ENCODE data around the gene ACTL8.

The ACTL8 gene

DNA sequence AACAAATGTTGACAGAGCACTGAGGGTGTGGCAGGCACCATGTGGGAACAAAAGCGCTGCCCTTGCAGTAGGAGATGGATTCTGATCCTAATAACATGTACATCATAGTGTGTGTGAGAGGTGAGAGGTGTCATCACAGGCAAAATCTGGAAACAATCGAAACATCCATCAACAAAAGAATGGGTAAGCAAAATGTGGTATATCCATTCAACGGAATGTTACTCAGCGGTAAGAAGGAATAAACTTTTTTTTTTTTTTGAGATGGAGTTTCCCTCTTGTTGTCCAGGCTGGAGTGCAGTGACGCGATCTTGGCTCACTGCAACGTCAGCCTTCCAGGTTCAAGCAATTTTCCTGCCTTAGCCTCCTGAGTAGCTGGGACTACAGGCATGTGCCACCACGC, 112.3 kb downstream of the ACTL8 start:
- H3K27ac Mint-ChIP-seq: no peak overlapping the region
- no peaks in the 10 kb centered on the region for H3K4me1 Mint-ChIP-seq
- no peaks in the 10 kb centered on the region for H3K36me3 Mint-ChIP-seq
- CTCF ChIA-PET: no interaction called here
- no peaks in the 10 kb centered on the region for H3K27me3 Mint-ChIP-seq
- no peak for DNase-seq
- H3K9me3 Mint-ChIP-seq: peaks cover 2% of the 10 kb centered on the region
- H3K4me3 Mint-ChIP-seq: no peak overlapping the region

DNA sequence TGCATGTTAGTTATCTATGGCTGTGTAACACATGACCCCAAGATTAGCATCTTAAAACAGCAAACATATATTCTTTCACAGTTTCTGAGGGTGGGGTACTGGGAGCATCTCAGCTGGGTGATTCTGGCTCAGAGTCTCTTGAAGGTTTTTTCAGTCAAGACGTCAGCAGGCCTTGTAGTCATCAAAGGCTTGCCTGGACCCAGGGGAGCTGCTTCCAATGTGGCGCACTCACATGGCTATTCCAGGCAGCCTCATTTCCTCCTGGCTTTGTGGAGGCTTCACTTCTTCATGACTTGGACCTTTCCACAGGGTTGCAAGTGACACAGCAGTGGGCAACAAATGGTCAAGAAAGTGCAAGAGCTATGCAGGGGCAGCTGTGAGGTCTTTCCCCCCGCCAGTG, 114.7 kb downstream of the ACTL8 start:
- H3K27ac Mint-ChIP-seq: no peak overlapping the region
- H3K9me3 Mint-ChIP-seq: peaks cover 2% of the 10 kb centered on the region
- H3K4me3 Mint-ChIP-seq: no peak overlapping the region
- CTCF ChIA-PET: no interaction called here
- no peaks in the 10 kb centered on the region for H3K27me3 Mint-ChIP-seq
- H3K4me1 Mint-ChIP-seq: no peaks in the 10 kb centered on the region
- no peak for DNase-seq
- H3K36me3 Mint-ChIP-seq: no peaks in the 10 kb centered on the region

DNA sequence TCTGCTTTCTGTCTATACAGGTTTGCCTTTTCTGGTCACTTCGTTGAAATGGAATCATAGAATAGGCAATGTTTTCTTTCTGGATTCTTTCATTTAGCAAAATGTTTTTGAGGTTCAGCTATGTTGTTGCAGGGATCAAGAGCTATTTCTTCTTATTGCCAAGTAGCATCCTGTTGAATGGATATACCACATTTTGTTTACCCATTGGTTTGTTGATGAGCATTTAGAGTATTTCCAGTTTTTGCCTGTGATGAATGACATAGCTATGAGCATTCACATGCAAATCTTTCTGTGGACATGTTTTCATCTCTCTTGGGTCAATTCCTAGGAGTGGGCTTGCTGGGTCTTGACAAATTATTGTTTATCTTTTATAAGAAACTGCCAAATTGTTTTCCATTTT, 115.5 kb downstream of the ACTL8 start:
- H3K36me3 Mint-ChIP-seq: no peaks in the 10 kb centered on the region
- no peaks in the 10 kb centered on the region for H3K27me3 Mint-ChIP-seq
- no peak for DNase-seq
- H3K9me3 Mint-ChIP-seq: peaks cover 2% of the 10 kb centered on the region
- CTCF ChIA-PET: no interaction called here
- H3K27ac Mint-ChIP-seq: no peak overlapping the region
- no peak overlapping the region for H3K4me3 Mint-ChIP-seq
- no peaks in the 10 kb centered on the region for H3K4me1 Mint-ChIP-seq

DNA sequence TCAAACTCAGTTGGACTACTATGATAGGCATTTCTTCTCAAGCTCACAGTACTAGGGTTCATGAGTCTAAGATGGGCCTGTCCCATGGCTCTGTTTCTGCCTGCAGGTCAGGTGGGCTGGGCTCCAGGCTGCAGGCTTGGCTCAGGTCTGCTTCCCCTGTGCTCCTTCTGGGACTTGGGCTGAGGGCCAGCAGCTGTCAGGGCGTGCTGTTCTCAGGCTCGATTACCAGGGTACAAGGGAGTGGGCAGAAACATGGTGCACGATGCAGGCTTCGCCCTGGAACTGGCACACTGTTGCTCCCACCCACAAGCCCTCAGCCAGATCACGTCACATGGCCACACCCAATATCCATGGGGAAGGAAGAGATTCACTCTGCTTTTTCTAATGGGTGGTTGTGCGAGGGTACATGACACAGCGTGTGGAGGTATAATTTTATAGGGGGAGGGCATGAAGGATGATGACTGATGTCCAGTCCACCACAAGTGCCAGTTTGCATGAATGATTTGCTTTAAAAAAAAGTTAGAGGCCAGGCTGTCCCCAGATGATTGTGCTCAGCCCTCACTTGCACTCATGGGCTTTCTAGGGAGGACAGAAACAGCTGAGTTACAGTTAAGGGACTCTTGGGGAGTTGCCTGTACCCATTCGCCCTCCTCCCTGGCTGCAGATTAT, 118.0 kb downstream of the ACTL8 start:
- no peaks in the 10 kb centered on the region for H3K9me3 Mint-ChIP-seq
- no peak overlapping the region for H3K4me3 Mint-ChIP-seq
- H3K27me3 Mint-ChIP-seq: peaks cover 3% of the 10 kb centered on the region
- no peak overlapping the region for H3K27ac Mint-ChIP-seq
- CTCF ChIA-PET: no interaction called here
- H3K36me3 Mint-ChIP-seq: no peaks in the 10 kb centered on the region
- no peaks in the 10 kb centered on the region for H3K4me1 Mint-ChIP-seq
- no peak for DNase-seq

DNA sequence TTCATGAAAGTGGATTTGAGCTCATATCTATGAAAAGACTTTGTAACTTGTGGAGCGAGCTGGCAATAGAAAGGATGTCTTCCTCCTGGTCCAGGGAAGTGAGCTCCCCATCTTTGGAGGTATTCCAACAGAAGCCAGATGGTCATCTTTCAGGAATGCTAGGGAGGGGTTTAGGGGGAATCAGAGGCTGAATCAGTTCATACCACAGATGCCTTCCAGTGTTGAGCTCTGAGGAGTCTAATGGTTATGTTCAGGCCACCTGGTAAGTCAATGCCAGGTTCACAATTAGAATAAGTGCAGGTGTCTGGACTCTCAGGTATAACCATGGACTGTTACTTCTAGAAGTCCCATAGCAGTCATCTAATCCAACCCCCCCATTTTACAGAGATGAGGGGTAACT, 119.1 kb downstream of the ACTL8 start:
- H3K27me3 Mint-ChIP-seq: peaks cover 3% of the 10 kb centered on the region
- no peaks in the 10 kb centered on the region for H3K9me3 Mint-ChIP-seq
- H3K4me1 Mint-ChIP-seq: no peaks in the 10 kb centered on the region
- H3K36me3 Mint-ChIP-seq: no peaks in the 10 kb centered on the region
- no peak overlapping the region for H3K27ac Mint-ChIP-seq
- H3K4me3 Mint-ChIP-seq: no peak overlapping the region
- CTCF ChIA-PET: no interaction called here
- DNase-seq: no peak

DNA sequence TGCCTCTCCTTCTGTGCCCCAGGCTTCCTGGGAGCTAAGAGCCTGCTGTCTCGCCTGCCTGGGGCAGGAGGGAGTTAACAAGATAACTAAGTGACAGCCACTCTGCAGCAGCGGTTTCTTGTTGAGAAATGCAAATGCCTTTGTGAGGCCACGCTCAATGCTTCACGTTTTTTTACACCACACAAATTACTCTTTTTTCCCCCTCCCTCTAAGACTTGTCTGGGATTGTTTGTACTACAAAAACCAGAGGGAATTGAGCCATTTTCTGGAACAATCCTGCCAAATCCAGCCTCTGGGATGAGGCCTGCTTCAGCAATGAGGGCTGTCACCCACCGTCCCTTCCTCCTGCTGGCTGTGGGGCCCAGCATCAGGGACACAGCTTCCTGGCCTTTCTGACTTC, 119.6 kb downstream of the ACTL8 start:
- H3K9me3 Mint-ChIP-seq: no peaks in the 10 kb centered on the region
- H3K27ac Mint-ChIP-seq: no peak overlapping the region
- no peak for DNase-seq
- peaks cover 3% of the 10 kb centered on the region for H3K27me3 Mint-ChIP-seq
- CTCF ChIA-PET: no interaction called here
- no peaks in the 10 kb centered on the region for H3K4me1 Mint-ChIP-seq
- H3K36me3 Mint-ChIP-seq: no peaks in the 10 kb centered on the region
- no peak overlapping the region for H3K4me3 Mint-ChIP-seq

DNA sequence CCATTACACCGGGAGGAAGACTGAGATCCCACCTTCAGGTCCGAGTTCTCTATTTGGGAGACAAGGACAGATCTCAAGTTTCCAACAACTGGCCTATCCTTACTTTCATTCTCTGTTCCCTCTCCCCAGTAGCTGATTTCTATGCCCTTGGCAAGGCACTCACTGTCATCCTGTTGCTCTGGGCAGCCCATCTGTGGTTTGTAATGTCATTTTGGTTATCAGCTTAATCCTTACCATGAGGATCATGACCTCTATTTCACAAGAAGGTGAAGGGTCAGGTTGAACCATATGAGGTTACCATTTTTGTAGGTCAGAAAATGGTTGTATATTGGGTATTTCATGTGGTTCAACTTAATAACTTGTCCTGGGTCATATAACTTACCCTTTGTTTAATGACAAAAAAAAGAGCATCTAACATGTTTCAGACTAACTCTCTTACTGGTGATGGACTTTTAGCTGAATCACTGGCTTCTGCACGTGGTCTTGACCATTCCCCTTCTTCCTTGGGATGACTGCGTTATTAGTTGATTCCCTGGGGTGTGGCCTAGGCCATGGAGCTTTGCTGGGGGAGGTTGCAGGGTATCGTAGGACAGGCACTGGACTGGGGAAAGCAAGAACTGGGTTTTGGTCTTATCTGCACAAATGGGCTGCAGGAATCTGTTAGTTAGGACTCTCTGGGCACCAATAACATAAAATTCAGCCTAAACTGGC, 120.2 kb downstream of the ACTL8 start:
- H3K27me3 Mint-ChIP-seq: peaks cover 3% of the 10 kb centered on the region
- no peak overlapping the region for H3K27ac Mint-ChIP-seq
- no peak overlapping the region for H3K4me3 Mint-ChIP-seq
- no peaks in the 10 kb centered on the region for H3K9me3 Mint-ChIP-seq
- H3K36me3 Mint-ChIP-seq: no peaks in the 10 kb centered on the region
- CTCF ChIA-PET: no interaction called here
- H3K4me1 Mint-ChIP-seq: no peaks in the 10 kb centered on the region
- DNase-seq: no peak

DNA sequence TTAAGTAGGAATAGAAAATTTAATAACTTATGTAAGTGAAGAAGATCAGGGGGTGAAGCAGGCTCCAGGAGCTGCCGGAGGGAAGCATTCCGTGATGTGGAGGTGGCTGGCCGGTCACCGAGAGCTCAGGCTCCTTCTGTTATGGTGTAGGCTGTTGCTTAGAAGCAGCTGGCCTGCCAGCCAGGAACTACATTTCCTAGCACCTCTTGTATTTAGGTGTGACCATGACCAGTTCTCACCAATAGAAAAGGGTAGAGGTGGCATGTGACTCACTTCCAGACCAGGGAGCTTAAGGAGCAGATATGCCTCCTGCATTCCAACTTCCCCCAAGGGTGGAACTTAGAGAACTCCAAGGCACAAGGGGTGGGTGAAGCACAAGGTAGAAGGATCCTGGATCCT, 120.7 kb downstream of the ACTL8 start:
- Mint-ChIP-seq H3K4me1 (no peaks in the 10 kb centered on the region), H3K4me3 (no peak overlapping the region), H3K36me3 (no peaks in the 10 kb centered on the region), H3K27me3 (peaks cover 3% of the 10 kb centered on the region), H3K9me3 (no peaks in the 10 kb centered on the region), H3K27ac (no peak overlapping the region)
- no peak for DNase-seq
- CTCF ChIA-PET: no interaction called here

Measured in activated naive CD4-positive, alpha-beta T cell treated with anti-CD3 and anti-CD28 coated beads, Interleukin-2, amount 10 ng/mL, durations not matched to agents 7 days and 5 days (primary cell).